HepG2 (cell line): Measurements from ENCODE around the gene RHOBTB3. TPM values are rescaled to one million over a fixed set of nuclear protein-coding genes. Genes with fewer than 3 reads are reported as not detected.

Source experiments
- ATAC-seq: fragments of 200-7000 bp; cut with Tn5 transposase; 3 replicates; pipeline ENCODE4 v1.9.1; 2020; ENCODE audit warnings: mild to moderate bottlenecking, moderate library complexity
- BruUV-seq: library from RNA; stranded (reverse); fragments of 400-500 nt; replicated peaks from 2 replicates; lab custom pipeline; 2021; lab: Mats Ljungman, UMichigan
- CTCF ChIA-PET: fragments of 300-600 bp; formaldehyde crosslinking; extraction: SDS; loops from one replicate; lab custom pipeline; 2021; ENCODE audit warnings: low total read pairs, inconsistent platforms, low intra/inter-chr PET ratio; lab: Yijun Ruan, JAX
- POLR2A ChIA-PET: fragments of 350-600 bp; sonication (Branson Sonifier 250); formaldehyde crosslinking; loops from one replicate; lab custom pipeline; 2020; ENCODE audit warnings: antibody characterized with exemption, inconsistent platforms; lab: Yijun Ruan, JAX
- DNase-seq: peaks from one replicate; pipeline ENCODE4 v3.0.0-alpha.2; 2015; ENCODE audit warnings: low spot score
- FAIRE-seq: peaks from 3 replicates; lab custom pipeline; 2011; peaks lifted over from hg19 to GRCh38; lab: Jason Lieb, UNC
- H2AFZ ChIP-seq: one replicate; pipeline ENCODE4 v1.6.1; 2011; ENCODE audit warnings: low read length, inconsistent platforms
- H3K27ac ChIP-seq: fragments of 300-600 bp; 3 replicates; pipeline ENCODE4 v1.8.0; 2011; ENCODE audit warnings: mixed run types, mild to moderate bottlenecking, mixed read lengths, low read length, inconsistent platforms; ENCODE audit not compliant: insufficient read depth; ENCODE audit errors: extremely low read length
- H3K27me3 ChIP-seq, 2 experiments: fragments of 200-600 bp in 1 of 2; 2 replicates in 1 of 2; 3 replicates in 1 of 2; pipeline versions ENCODE4 v1.6.0 to v1.8.0; 2011; ENCODE audit warnings: low read length in 2 of 2, mild to moderate bottlenecking in 2 of 2, moderate library complexity in 2 of 2, inconsistent platforms in 1 of 2; ENCODE audit not compliant: insufficient read depth in 2 of 2, control insufficient read depth in 1 of 2
- H3K36me3 ChIP-seq, 2 experiments: fragments of 200-600 bp in 1 of 2; replicated peaks in 1 of 2; 2 replicates in 1 of 2; 3 replicates in 1 of 2; pipeline versions ENCODE4 v1.5.1 to v1.8.0; 2011; ENCODE audit warnings: low read length in 2 of 2, inconsistent platforms in 1 of 2; ENCODE audit not compliant: insufficient read depth in 2 of 2, control insufficient read depth in 1 of 2
- H3K4me1 ChIP-seq: 2 replicates; pipeline ENCODE4 v1.5.1; 2012; ENCODE audit warnings: low read length, inconsistent platforms; ENCODE audit not compliant: insufficient read depth
- H3K4me2 ChIP-seq: 2 replicates; pipeline ENCODE4 v1.6.0; 2011; ENCODE audit warnings: low read depth, low read length, inconsistent platforms
- H3K4me3 ChIP-seq, 3 experiments: fragments of 200-600 bp in 1 of 3; sonication (generic), shearing (Covaris generic) in 1 of 3; replicated peaks in 1 of 3; 2 replicates each; pipeline ENCODE4 v1.5.1; 2011 to 2016; ENCODE audit warnings: low read length in 3 of 3, inconsistent platforms in 2 of 3, low read depth in 2 of 3, mild to moderate bottlenecking in 2 of 3, control low read depth in 1 of 3, mixed read lengths in 1 of 3; ENCODE audit not compliant: insufficient read depth in 1 of 3
- H3K79me2 ChIP-seq: one replicate; pipeline ENCODE4 v1.6.1; 2011; ENCODE audit warnings: low read length, inconsistent platforms; ENCODE audit not compliant: insufficient read depth
- H3K9ac ChIP-seq: 2 replicates; pipeline ENCODE4 v1.6.0; 2011; ENCODE audit warnings: mild to moderate bottlenecking, low read depth, low read length, inconsistent platforms; ENCODE audit not compliant: insufficient read depth
- H3K9me3 ChIP-seq: 2 replicates; pipeline ENCODE4 v1.5.1; 2012; ENCODE audit warnings: mild to moderate bottlenecking, low read length
- H4K20me1 ChIP-seq: 2 replicates; pipeline ENCODE4 v1.6.0; 2011; ENCODE audit warnings: inconsistent platforms, mild to moderate bottlenecking, low read length, moderate library complexity; ENCODE audit not compliant: insufficient read depth
- ASH2L ChIP-seq: fragments of 300-600, 200-600 bp; sonication (generic); IDR thresholded peaks from 2 replicates; pipeline ENCODE4 v1.7.0; 2017; ENCODE audit warnings: low read depth, mild to moderate bottlenecking, moderate library complexity, mixed read lengths, low read length; ENCODE audit not compliant: insufficient read length
- JUND ChIP-seq: sonication (generic); formaldehyde crosslinking; IDR thresholded peaks from 2 replicates; pipeline ENCODE4 v1.8.0; 2022; ENCODE audit warnings: mild to moderate bottlenecking, missing genetic modification reagents
- TEAD2 ChIP-seq: sonication (generic); formaldehyde crosslinking; IDR thresholded peaks from 2 replicates; pipeline ENCODE4 v1.9.0; 2021; ENCODE audit warnings: missing genetic modification reagents
- YEATS4 ChIP-seq: sonication (generic); formaldehyde crosslinking; IDR thresholded peaks from 2 replicates; pipeline ENCODE4 v1.4.0; 2020; ENCODE audit warnings: missing genetic modification reagents, borderline replicate concordance
- ZNF430 ChIP-seq: sonication (generic); formaldehyde crosslinking; IDR thresholded peaks from 2 replicates; pipeline ENCODE4 v1.9.0; 2021; ENCODE audit warnings: mild to moderate bottlenecking, missing genetic modification reagents
- ZNF512B ChIP-seq: sonication (generic); formaldehyde crosslinking; IDR thresholded peaks from 2 replicates; pipeline ENCODE4 v1.5.1; 2020; ENCODE audit warnings: missing genetic modification reagents, mild to moderate bottlenecking, borderline replicate concordance
- ZNF547 ChIP-seq: sonication (generic); formaldehyde crosslinking; IDR thresholded peaks from 2 replicates; pipeline ENCODE4 v1.5.1; 2020; ENCODE audit warnings: mild to moderate bottlenecking, missing genetic modification reagents
- ZNF761 ChIP-seq: sonication (generic); formaldehyde crosslinking; conservative IDR thresholded peaks from 2 replicates; pipeline ENCODE4 v1.4.0; 2020; ENCODE audit warnings: mild to moderate bottlenecking, missing genetic modification reagents
- WGBS: methylation state at CpG from one replicate; pipeline ENCODE4 v1.1.6; 2017; ENCODE audit warnings: low lambda C conversion rate; 5-methylcytosine and 5-hydroxymethylcytosine counted together
- in situ Hi-C: cut with HindIII; loops from 2 replicates; pipeline ENCODE4 v1.10.0; 2017; ENCODE audit warnings: low pct_unique_long_range_greater_than_20kb; ENCODE audit not compliant: extremely low pct_ligation_motif_present
- intact Hi-C: fragments of 100-400 bp; cut with micrococcal nuclease; formaldehyde crosslinking; loops from one replicate; pipeline ENCODE4 v1.10.0; 2022; ENCODE audit not compliant: unreplicated experiment
- polyA plus RNA-seq, 8 experiments: library from polyadenylated mRNA; depleted of rRNA in 3 of 8; stranded (reverse) in 7 of 8; unstranded in 1 of 8; fragments of >200 nt; fragmentation: Illumina TruSeq in 4 of 8; extraction: Trizol in 4 of 8; gene quantifications; 2 replicates each; pipeline versions ENCODE4 v1.2.1 to v1.2.3, GENCODE V29; 2011 to 2016; ENCODE audit warnings: low read depth in 4 of 8, missing spikeins in 1 of 8, mixed read lengths in 1 of 8; ENCODE audit not compliant: insufficient read depth in 1 of 8
- total RNA-seq, 5 experiments: library from RNA; depleted of rRNA; stranded (reverse); fragments of >200 nt; fragmentation: Illumina TruSeq; extraction: Trizol; gene quantifications; 2 replicates each; pipeline ENCODE4 v1.2.3, GENCODE V29; 2016; ENCODE audit warnings: low read depth in 1 of 5
- TF ChIP-seq, protein P1 (sequence below): sonication (generic); formaldehyde crosslinking; conservative IDR thresholded peaks from 2 replicates; pipeline ENCODE4 v1.4.0; 2020; ENCODE audit warnings: missing genetic modification reagents

Gene RHOBTB3
- total and polyA plus RNA-seq, 2 of the 13 experiments (the other 11 are each of a cell fraction or from before 2014, with no cell fraction given) = 31.6 to 35.4 TPM

GRCh38 chr5:95825495-95825894, 94.4 kb downstream of the RHOBTB3 start:
- Histone ChIP-seq H3K27me3 (no peaks in the 10 kb centered on the region; a peak in 1 of 5 replicates), H3K4me3 (no peak overlapping the region), H2AFZ (no peak overlapping the region), H3K4me2 (no peak overlapping the region)
- no peak for FAIRE-seq
- no TSS peak for BruUV-seq
- POLR2A ChIA-PET = interaction anchor here (5.6 to 6.1 kb wide), 3 partner anchors 12 to 22 kb away, joined by 82 to 130 read pairs (median 98); no protein-coding TSS in a partner anchor
- TF ChIP-seq YEATS4 (CRISPR knock-in tag) = no peak
- no peak for TF ChIP-seq ZNF430 (CRISPR knock-in tag)
- TF ChIP-seq, all 625 proteins: peak for 0
- peaks cover 74% of the 10 kb centered on the region for H3K4me1 ChIP-seq
- CTCF ChIA-PET = no interaction called here
- in situ Hi-C loops (loop anchor here (25.0 kb wide), 1 partner anchor 538 kb away; the partner anchor contains the start of gene MCTP1), intact Hi-C loops (no loop called here)
- 0 out of 5 replicates have a peak, but pooled peaks cover 0 to 1% of the 10 kb centered on the region in 2 experiments for H3K36me3 ChIP-seq
- peak overlapping the region; percentile 36 for H3K27ac ChIP-seq
- WGBS = 64% methylated on average over 3 of the region's 3 CpGs
- ATAC-seq (no peak), DNase-seq (no peak)
- H3K9me3 ChIP-seq = no peaks in the 10 kb centered on the region
- H3K79me2 ChIP-seq = peaks cover 24% of the 10 kb centered on the region
- H4K20me1 ChIP-seq = peaks cover 8% of the 10 kb centered on the region; the same call in 1 of the 2 replicates
- no peak overlapping the region for H3K9ac ChIP-seq

- DNase-seq (peak; percentile 86), ATAC-seq (peak; percentile 58), FAIRE-seq (peak; percentile 90)
- peak overlapping the region; percentile 63 for H3K9ac ChIP-seq
- intact Hi-C loops = no loop called here
- peak overlapping the region in 2 of 3 experiments; percentile 23 to 47; a peak in 3 of 6 replicates for H3K4me3 ChIP-seq
- H3K4me1 ChIP-seq = peaks cover 67% of the 10 kb centered on the region
- ChIA-PET POLR2A (interaction anchor here (1.2 to 1.4 kb wide), 3 partner anchors 15 to 30 kb away, joined by 3 read pairs; no protein-coding TSS in a partner anchor), CTCF (no interaction called here)
- H3K36me3 ChIP-seq = no peaks in the 10 kb centered on the region
- H3K27ac ChIP-seq = peak overlapping the region; percentile 72
- TSS peak; percentile 68 for BruUV-seq
- H3K79me2 ChIP-seq = peaks cover 7% of the 10 kb centered on the region
- no peaks in the 10 kb centered on the region; a peak in 1 of 5 replicates for H3K27me3 ChIP-seq
- no peaks in the 10 kb centered on the region for H3K9me3 ChIP-seq
- 28% methylated on average over 10 of the region's 10 CpGs for WGBS
- no peak overlapping the region for H2AFZ ChIP-seq
- in situ Hi-C loops = loop anchor here (25.0 kb wide), 1 partner anchor 540 kb away; the partner anchor contains the start of gene MCTP1
- H3K4me2 ChIP-seq = peak overlapping the region; percentile 64
- H4K20me1 ChIP-seq = no peaks in the 10 kb centered on the region
- TF ChIP-seq JUND (peak; percentile 84; the same call in 1 of the 2 replicates), ZNF761 (CRISPR knock-in tag) (peak; percentile 55; the same call in 1 of the 2 replicates), ZNF547 (CRISPR knock-in tag) (peak; percentile 67; the same call in 1 of the 2 replicates), TEAD2 (CRISPR knock-in tag) (no peak), ZNF512B (CRISPR knock-in tag) (0 out of 2 replicates have a peak, but pooled peaks have one; percentile 59), ASH2L (peak; percentile 35)
- TF ChIP-seq, protein P1, sequence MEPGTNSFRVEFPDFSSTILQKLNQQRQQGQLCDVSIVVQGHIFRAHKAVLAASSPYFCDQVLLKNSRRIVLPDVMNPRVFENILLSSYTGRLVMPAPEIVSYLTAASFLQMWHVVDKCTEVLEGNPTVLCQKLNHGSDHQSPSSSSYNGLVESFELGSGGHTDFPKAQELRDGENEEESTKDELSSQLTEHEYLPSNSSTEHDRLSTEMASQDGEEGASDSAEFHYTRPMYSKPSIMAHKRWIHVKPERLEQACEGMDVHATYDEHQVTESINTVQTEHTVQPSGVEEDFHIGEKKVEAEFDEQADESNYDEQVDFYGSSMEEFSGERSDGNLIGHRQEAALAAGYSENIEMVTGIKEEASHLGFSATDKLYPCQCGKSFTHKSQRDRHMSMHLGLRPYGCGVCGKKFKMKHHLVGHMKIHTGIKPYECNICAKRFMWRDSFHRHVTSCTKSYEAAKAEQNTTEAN (CRISPR knock-in tag) = 0 out of 2 replicates have a peak, but pooled peaks have one; percentile 59
Measured at GRCh38 chr5:95826949-95827891, 96.1 kb downstream of the RHOBTB3 start.
